H9 (cell line): ENCODE measurements around the gene LIPC. TPM values are rescaled to one million over a fixed set of nuclear protein-coding genes. Genes with fewer than 3 reads are reported as not detected.

ENCODE experiments used
- DNase-seq: peaks from one replicate; pipeline ENCODE4 v3.0.0-alpha.2; 2017
- H2AFZ ChIP-seq: one replicate; pipeline ENCODE4 v1.6.1; 2013; ENCODE audit warnings: mild to moderate bottlenecking, low read length, control low read depth, moderate library complexity
- H2AK5ac ChIP-seq: 2 replicates; pipeline ENCODE4 v1.6.1; 2013; ENCODE audit warnings: low read length, control low read depth, mixed read lengths; ENCODE audit not compliant: insufficient read length
- H2BK120ac ChIP-seq: one replicate; pipeline ENCODE4 v1.6.1; 2013; ENCODE audit warnings: low read depth, mild to moderate bottlenecking, low read length, control low read depth, inconsistent platforms; ENCODE audit not compliant: poor library complexity, severe bottlenecking
- H2BK12ac ChIP-seq: 2 replicates; pipeline ENCODE4 v1.6.1; 2013; ENCODE audit warnings: low read length, control low read depth, mixed read lengths, low read depth; ENCODE audit not compliant: insufficient read length
- H2BK15ac ChIP-seq: 2 replicates; pipeline ENCODE4 v1.6.1; 2013; ENCODE audit warnings: low read depth, low read length, control low read depth
- H2BK20ac ChIP-seq: one replicate; pipeline ENCODE4 v1.6.1; 2013; ENCODE audit warnings: low read depth, mild to moderate bottlenecking, low read length, control low read depth, inconsistent platforms; ENCODE audit not compliant: poor library complexity, severe bottlenecking
- H2BK5ac ChIP-seq: 2 replicates; pipeline ENCODE4 v1.6.1; 2013; ENCODE audit warnings: low read length, control low read depth, mixed read lengths; ENCODE audit not compliant: insufficient read length
- H3K14ac ChIP-seq: 2 replicates; pipeline ENCODE4 v1.6.1; 2013; ENCODE audit warnings: low read length, control low read depth; ENCODE audit not compliant: insufficient read depth
- H3K18ac ChIP-seq: 2 replicates; pipeline ENCODE4 v1.6.1; 2013; ENCODE audit warnings: low read depth, mild to moderate bottlenecking, mixed read lengths, low read length, control low read depth; ENCODE audit not compliant: insufficient read length
- H3K23ac ChIP-seq: 2 replicates; pipeline ENCODE4 v1.6.1; 2013; ENCODE audit warnings: low read length, control low read depth, mixed read lengths, low read depth; ENCODE audit not compliant: insufficient read length
- H3K23me2 ChIP-seq: 2 replicates; pipeline ENCODE4 v1.6.1; 2013; ENCODE audit warnings: low read depth, mild to moderate bottlenecking, mixed read lengths, low read length, control low read depth; ENCODE audit not compliant: insufficient read length, poor library complexity, severe bottlenecking
- H3K27ac ChIP-seq: 2 replicates; pipeline ENCODE4 v1.5.1; 2013; ENCODE audit warnings: low read length, control low read depth, mixed read lengths, low read depth; ENCODE audit not compliant: insufficient read length
- H3K27me3 ChIP-seq: 2 replicates; pipeline ENCODE4 v1.6.1; 2013; ENCODE audit warnings: low read length, control low read depth, inconsistent platforms; ENCODE audit not compliant: insufficient read depth
- H3K4ac ChIP-seq: 2 replicates; pipeline ENCODE4 v1.6.1; 2013; ENCODE audit warnings: low read depth, mild to moderate bottlenecking, control low read depth, inconsistent platforms, low read length, moderate library complexity
- H3K4me1 ChIP-seq: 2 replicates; pipeline ENCODE4 v1.6.1; 2013; ENCODE audit warnings: low read length, control low read depth, inconsistent platforms; ENCODE audit not compliant: insufficient read depth
- H3K4me2 ChIP-seq: 2 replicates; pipeline ENCODE4 v1.6.1; 2013; ENCODE audit warnings: low read length, control low read depth, mixed read lengths; ENCODE audit not compliant: insufficient read length, insufficient read depth
- H3K56ac ChIP-seq: 2 replicates; pipeline ENCODE4 v1.6.1; 2013; ENCODE audit warnings: low read depth, mild to moderate bottlenecking, mixed read lengths, low read length, control low read depth; ENCODE audit not compliant: insufficient read length
- H3K79me1 ChIP-seq: 2 replicates; pipeline ENCODE4 v1.6.1; 2013; ENCODE audit warnings: low read depth, mild to moderate bottlenecking, moderate library complexity, low read length, control low read depth, inconsistent platforms; ENCODE audit not compliant: insufficient read depth, poor library complexity, severe bottlenecking
- H3K79me2 ChIP-seq: 2 replicates; pipeline ENCODE4 v1.6.1; 2013; ENCODE audit warnings: low read length, control low read depth, inconsistent platforms; ENCODE audit not compliant: insufficient read depth
- H3K9ac ChIP-seq: 2 replicates; pipeline ENCODE4 v1.6.1; 2013; ENCODE audit warnings: low read length, control low read depth, mixed read lengths; ENCODE audit not compliant: insufficient read length; ENCODE audit errors: extremely low read depth
- H3K9me3 ChIP-seq: one replicate; pipeline ENCODE4 v1.6.1; 2013; ENCODE audit warnings: low read depth, low read length, inconsistent platforms; ENCODE audit not compliant: control insufficient read depth
- H3T11ph ChIP-seq: one replicate; pipeline ENCODE4 v1.6.1; 2013; ENCODE audit warnings: mild to moderate bottlenecking, low read length, control low read depth, inconsistent platforms
- H4K20me1 ChIP-seq: one replicate; pipeline ENCODE4 v1.6.1; 2013; ENCODE audit not compliant: control insufficient read depth, insufficient read length, insufficient read depth
- H4K5ac ChIP-seq: 2 replicates; pipeline ENCODE4 v1.6.1; 2013; ENCODE audit warnings: low read depth, mild to moderate bottlenecking, mixed read lengths, low read length, control low read depth; ENCODE audit not compliant: insufficient read length
- H4K8ac ChIP-seq: replicated peaks from 2 replicates; pipeline ENCODE4 v1.6.1; 2013; ENCODE audit warnings: low read length, control low read depth, mixed read lengths, low read depth; ENCODE audit not compliant: insufficient read length
- H4K91ac ChIP-seq: 2 replicates; pipeline ENCODE4 v1.6.1; 2013; ENCODE audit warnings: low read depth, mild to moderate bottlenecking, moderate library complexity, mixed read lengths, low read length, control low read depth; ENCODE audit not compliant: insufficient read length
- H3K27ac Mint-ChIP-seq, 3 experiments: 2 replicates in 2 of 3; 3 replicates in 1 of 3; pipeline ENCODE4 v1.8.0; 2020 to 2021; ENCODE audit warnings: mixed read lengths in 3 of 3, mild to moderate bottlenecking in 1 of 3, moderate library complexity in 1 of 3
- H3K27me3 Mint-ChIP-seq: 2 replicates; pipeline ENCODE4 v1.8.0; 2021; ENCODE audit warnings: low read depth, mild to moderate bottlenecking, moderate library complexity, mixed read lengths
- H3K36me3 Mint-ChIP-seq, 3 experiments: 2 replicates in 2 of 3; 3 replicates in 1 of 3; pipeline ENCODE4 v1.8.0; 2020 to 2021; ENCODE audit warnings: low read depth in 3 of 3, mixed read lengths in 3 of 3; ENCODE audit not compliant: insufficient read depth in 1 of 3
- H3K4me1 Mint-ChIP-seq, 2 experiments: 2 replicates each; pipeline ENCODE4 v1.8.0; 2020; ENCODE audit warnings: mixed read lengths in 2 of 2
- H3K4me3 Mint-ChIP-seq, 2 experiments: 2 replicates in 1 of 2; 3 replicates in 1 of 2; pipeline ENCODE4 v1.8.0; 2020 to 2021; ENCODE audit warnings: mild to moderate bottlenecking in 2 of 2, mixed read lengths in 2 of 2, moderate library complexity in 1 of 2
- H3K9me3 Mint-ChIP-seq, 2 experiments: 2 replicates in 1 of 2; 3 replicates in 1 of 2; pipeline ENCODE4 v1.8.0; 2020; ENCODE audit warnings: mild to moderate bottlenecking in 2 of 2, mixed read lengths in 2 of 2, moderate library complexity in 1 of 2
- WGBS: extraction: QIAGEN DNeasy Blood & Tissue Kit; methylation state at CpG from one replicate; pipeline ENCODE4 v1.1.7; 2013; ENCODE audit warnings: missing lambda C conversion rate, low lambda C conversion rate, mixed read lengths; ENCODE audit not compliant: insufficient read length; ENCODE audit errors: extremely low coverage; 5-methylcytosine and 5-hydroxymethylcytosine counted together
- total RNA-seq: library from RNA; stranded (reverse); gene quantifications from 2 replicates; pipeline ENCODE4 v1.2.1, GENCODE V29; 2021
- TF ChIP-seq, protein P1 (sequence below): fragments of 200-600 bp; sonication (generic); conservative IDR thresholded peaks from 3 replicates; pipeline ENCODE4 v1.8.0; 2021; ENCODE audit warnings: antibody characterized with exemption, mild to moderate bottlenecking

The LIPC gene
- total RNA-seq, 1 experiment from 2014 or later = not detected

DNA sequence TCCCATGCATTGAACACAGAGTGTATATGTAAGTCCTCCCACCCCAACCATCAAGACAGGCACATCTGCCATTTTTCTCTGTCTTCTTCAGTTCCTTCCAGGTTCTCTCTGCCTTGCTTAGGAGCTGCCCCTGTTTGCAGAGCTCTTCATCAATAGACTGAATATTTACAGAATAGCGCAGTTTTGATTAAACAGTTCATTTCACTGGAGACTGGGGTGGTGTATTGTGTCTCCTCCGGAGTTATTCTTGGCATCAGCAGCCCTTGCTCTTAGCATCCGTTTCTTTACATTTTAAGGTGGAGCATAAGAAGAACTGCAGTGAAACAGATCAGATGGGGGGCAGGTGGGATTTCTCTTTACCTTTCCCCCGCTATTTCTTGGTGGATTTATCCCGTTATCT lies 87.7 kb downstream of the LIPC start:
- Histone ChIP-seq H3T11ph (no peak overlapping the region), H2AFZ (no peak overlapping the region), H2BK12ac (no peak overlapping the region), H3K23ac (no peak overlapping the region), H3K27ac (no peak overlapping the region), H3K4me2 (no peak overlapping the region), H3K79me2 (no peaks in the 10 kb centered on the region), H4K8ac (no peak overlapping the region), H2BK120ac (no peak overlapping the region), H3K23me2 (no peaks in the 10 kb centered on the region), H2AK5ac (no peak overlapping the region), H3K9ac (no peak overlapping the region), H3K56ac (no peak overlapping the region), H3K79me1 (no peaks in the 10 kb centered on the region), H3K14ac (no peak overlapping the region), H3K18ac (no peak overlapping the region), H3K4me1 (peaks cover 3% of the 10 kb centered on the region; the same call in 1 of the 2 replicates), H3K27me3 (no peaks in the 10 kb centered on the region), H4K5ac (no peak overlapping the region), H2BK5ac (no peak overlapping the region), H3K4ac (no peak overlapping the region), H3K9me3 (no peaks in the 10 kb centered on the region), H4K20me1 (no peaks in the 10 kb centered on the region), H2BK15ac (no peak overlapping the region), H4K91ac (no peak overlapping the region), H2BK20ac (no peak overlapping the region)
- WGBS = no CpG with 5 or more reads among the region's 5 CpGs
- Mint-ChIP-seq H3K27me3 (no peaks in the 10 kb centered on the region; the same call in 1 of the 2 replicates), H3K27ac (no peak overlapping the region), H3K4me1 (peaks cover 17 to 20% of the 10 kb centered on the region in 2 experiments), H3K4me3 (no peak overlapping the region), H3K9me3 (peaks cover 2 to 3% of the 10 kb centered on the region in 2 experiments; a peak in 1 of 5 replicates), H3K36me3 (no peaks in the 10 kb centered on the region; a peak in 1 of 7 replicates)
- DNase-seq = no peak
- TF ChIP-seq, protein P1, sequence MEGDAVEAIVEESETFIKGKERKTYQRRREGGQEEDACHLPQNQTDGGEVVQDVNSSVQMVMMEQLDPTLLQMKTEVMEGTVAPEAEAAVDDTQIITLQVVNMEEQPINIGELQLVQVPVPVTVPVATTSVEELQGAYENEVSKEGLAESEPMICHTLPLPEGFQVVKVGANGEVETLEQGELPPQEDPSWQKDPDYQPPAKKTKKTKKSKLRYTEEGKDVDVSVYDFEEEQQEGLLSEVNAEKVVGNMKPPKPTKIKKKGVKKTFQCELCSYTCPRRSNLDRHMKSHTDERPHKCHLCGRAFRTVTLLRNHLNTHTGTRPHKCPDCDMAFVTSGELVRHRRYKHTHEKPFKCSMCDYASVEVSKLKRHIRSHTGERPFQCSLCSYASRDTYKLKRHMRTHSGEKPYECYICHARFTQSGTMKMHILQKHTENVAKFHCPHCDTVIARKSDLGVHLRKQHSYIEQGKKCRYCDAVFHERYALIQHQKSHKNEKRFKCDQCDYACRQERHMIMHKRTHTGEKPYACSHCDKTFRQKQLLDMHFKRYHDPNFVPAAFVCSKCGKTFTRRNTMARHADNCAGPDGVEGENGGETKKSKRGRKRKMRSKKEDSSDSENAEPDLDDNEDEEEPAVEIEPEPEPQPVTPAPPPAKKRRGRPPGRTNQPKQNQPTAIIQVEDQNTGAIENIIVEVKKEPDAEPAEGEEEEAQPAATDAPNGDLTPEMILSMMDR = no peak
